ENCODE data around the gene PIK3AP1. TPM values are rescaled to one million over a fixed set of nuclear protein-coding genes. Genes with fewer than 3 reads are reported as not detected.

PIK3AP1 gene
- total and polyA plus RNA-seq, 4 donors, result 27.3 to 137 (median 50.9) TPM

- Histone ChIP-seq H3K4me1 (ENCODE audit: control insufficient read depth in 4 of 4, insufficient read depth in 4 of 4, low read length in 3 of 4) (peaks cover 0 to 9% (median 6%) of the 10 kb centered on the region in 4 donors), H3K36me3 (ENCODE audit: control insufficient read depth in 4 of 4, insufficient read depth in 3 of 4, low read depth in 1 of 4, low read length in 3 of 4) (peaks cover 3 to 42% (median 21%) of the 10 kb centered on the region in 4 donors), H3K9ac (ENCODE audit: low read depth in 1 of 2, low read length in 2 of 2) (no peak overlapping the region), H3K27me3 (ENCODE audit: control insufficient read depth in 4 of 4, insufficient read depth in 4 of 4, low read length in 3 of 4) (no peaks in the 10 kb centered on the region), H3K4me3 (ENCODE audit: low read depth in 1 of 3, low read length in 3 of 3) (no peak overlapping the region), H3K27ac (ENCODE audit: low read depth in 1 of 2, low read length in 2 of 2) (no peak overlapping the region), H3K9me3 (ENCODE audit: control insufficient read depth in 4 of 4, low read length in 3 of 4) (no peaks in the 10 kb centered on the region)
- no peak for TF ChIP-seq GABPA (IDR thresholded peaks at IDR 0.05 in 1 of 2, conservative IDR thresholded peaks at IDR 0.05 in 1 of 2)
- TF ChIP-seq FOXA1 (IDR thresholded peaks at IDR 0.05), result no peak
- no peak for TF ChIP-seq JUND (IDR thresholded peaks at IDR 0.05)
- TF ChIP-seq RAD21 (IDR thresholded peaks at IDR 0.05), result peak; percentile 52 to 61
- TF ChIP-seq CTCF (IDR thresholded peaks at IDR 0.05; ENCODE audit: low read depth, low read length, missing input control), result peak; percentile 25
- no peak for DNase-seq (ENCODE audit: low spot score)
- 74% methylated on average over 1 of the region's 1 CpG for WGBS
These were observed 164.3 kb downstream of the PIK3AP1 start for GRCh38 chr10:96556003-96556402.

GRCh38 chr10:96555330-96555729 lies 165.0 kb downstream of the PIK3AP1 start:
- DNase-seq (ENCODE audit: low spot score), result no peak
- no peaks in the 10 kb centered on the region for H3K9me3 ChIP-seq (ENCODE audit: control insufficient read depth in 4 of 4, low read length in 3 of 4)
- no peak overlapping the region for H3K4me3 ChIP-seq (ENCODE audit: low read depth in 1 of 3, low read length in 3 of 3)
- H3K9ac ChIP-seq (ENCODE audit: low read depth in 1 of 2, low read length in 2 of 2), result no peak overlapping the region
- H3K27me3 ChIP-seq (ENCODE audit: control insufficient read depth in 4 of 4, insufficient read depth in 4 of 4, low read length in 3 of 4), result no peaks in the 10 kb centered on the region
- peaks cover 3 to 42% (median 22%) of the 10 kb centered on the region in 4 donors for H3K36me3 ChIP-seq (ENCODE audit: control insufficient read depth in 4 of 4, insufficient read depth in 3 of 4, low read depth in 1 of 4, low read length in 3 of 4)
- 97% methylated on average over 3 of the region's 3 CpGs for WGBS
- no peak overlapping the region for H3K27ac ChIP-seq (ENCODE audit: low read depth in 1 of 2, low read length in 2 of 2)
- peaks cover 0 to 2% (median 0%) of the 10 kb centered on the region in 4 donors for H3K4me1 ChIP-seq (ENCODE audit: control insufficient read depth in 4 of 4, insufficient read depth in 4 of 4, low read length in 3 of 4)
- TF ChIP-seq ZBTB33 (IDR thresholded peaks at IDR 0.05) (no peak), EGR1 (IDR thresholded peaks at IDR 0.05; ENCODE audit: low read depth in 2 of 2) (no peak), TAF1 (conservative IDR thresholded peaks at IDR 0.05) (no peak), FOXA1 (IDR thresholded peaks at IDR 0.05) (no peak), HNF4A (conservative IDR thresholded peaks at IDR 0.05) (no peak), SP1 (IDR thresholded peaks at IDR 0.05) (no peak), GABPA (IDR thresholded peaks at IDR 0.05 in 1 of 2, conservative IDR thresholded peaks at IDR 0.05 in 1 of 2) (no peak), HNF4G (IDR thresholded peaks at IDR 0.05) (no peak), YY1 (IDR thresholded peaks at IDR 0.05) (no peak), RAD21 (IDR thresholded peaks at IDR 0.05) (no peak), NR2F2 (IDR thresholded peaks at IDR 0.05) (no peak), JUND (IDR thresholded peaks at IDR 0.05) (no peak), MAX (IDR thresholded peaks at IDR 0.05) (no peak), CTCF (IDR thresholded peaks at IDR 0.05; ENCODE audit: low read depth, low read length, missing input control) (no peak), RXRA (IDR thresholded peaks at IDR 0.05) (no peak), REST (IDR thresholded peaks at IDR 0.05) (no peak), FOXA2 (IDR thresholded peaks at IDR 0.05) (no peak), ATF3 (IDR thresholded peaks at IDR 0.05) (no peak)
